LNCAP (cell line): ENCODE results near the gene TMEM185A.

Experiments used
- TF ChIP-seq, protein P1 (sequence below): fragments of 450-650 bp; IDR thresholded peaks from 2 replicates; pipeline ENCODE4 v1.5.1; 2017; ENCODE audit warnings: mild to moderate bottlenecking

TMEM185A gene

DNA sequence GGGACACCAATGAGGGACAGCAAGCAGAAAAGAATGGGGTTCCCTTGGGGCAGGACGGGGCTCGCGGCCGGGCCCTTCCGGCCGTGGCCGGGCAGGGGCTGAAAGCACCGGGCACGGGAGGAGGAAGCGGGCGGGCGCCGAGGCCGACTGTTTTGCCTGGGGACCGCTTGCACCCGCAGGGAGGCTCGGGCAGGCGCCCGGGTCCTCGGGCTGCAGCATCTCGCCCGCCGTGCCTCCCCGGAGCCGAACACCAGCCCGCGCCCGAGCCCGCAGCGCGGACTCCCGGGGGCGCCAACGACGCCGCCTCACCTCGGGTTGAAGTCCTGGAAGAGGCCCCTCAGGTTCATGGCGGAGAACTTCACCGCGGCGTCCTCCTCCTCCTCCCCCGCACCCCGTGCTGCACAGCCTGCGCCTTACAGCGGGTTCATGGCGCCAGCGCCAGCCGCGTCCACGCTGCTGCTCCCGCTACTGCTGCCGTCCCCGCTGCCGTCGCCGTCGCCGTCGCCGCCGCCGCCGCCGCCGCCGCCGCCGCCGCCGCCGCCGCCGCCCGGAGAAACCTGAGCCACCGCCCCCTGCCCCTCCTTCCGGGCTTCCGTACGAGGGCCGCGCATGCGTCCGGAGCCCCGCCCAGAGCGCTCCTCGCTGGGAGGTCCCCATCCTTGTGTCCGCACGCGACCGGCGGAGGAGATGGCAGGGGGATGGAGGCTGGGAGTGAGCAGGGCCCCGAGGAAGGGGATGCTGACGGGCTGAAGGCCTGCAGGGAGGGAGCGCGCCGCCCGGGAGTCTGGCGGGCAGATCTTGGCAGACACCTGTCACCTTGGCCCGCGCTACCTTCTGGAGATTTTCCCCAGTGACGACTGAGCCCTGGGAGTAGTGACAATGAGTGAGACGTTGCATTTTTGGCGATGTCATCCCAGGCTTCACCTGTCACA is at the start of gene TMEM185A:
Gene TMEM185A (minus strand): TSS at position 559 of the 932 bp plus-strand sequence. CDS start 212 bp downstream, at position 347.
- TF ChIP-seq, protein P1, sequence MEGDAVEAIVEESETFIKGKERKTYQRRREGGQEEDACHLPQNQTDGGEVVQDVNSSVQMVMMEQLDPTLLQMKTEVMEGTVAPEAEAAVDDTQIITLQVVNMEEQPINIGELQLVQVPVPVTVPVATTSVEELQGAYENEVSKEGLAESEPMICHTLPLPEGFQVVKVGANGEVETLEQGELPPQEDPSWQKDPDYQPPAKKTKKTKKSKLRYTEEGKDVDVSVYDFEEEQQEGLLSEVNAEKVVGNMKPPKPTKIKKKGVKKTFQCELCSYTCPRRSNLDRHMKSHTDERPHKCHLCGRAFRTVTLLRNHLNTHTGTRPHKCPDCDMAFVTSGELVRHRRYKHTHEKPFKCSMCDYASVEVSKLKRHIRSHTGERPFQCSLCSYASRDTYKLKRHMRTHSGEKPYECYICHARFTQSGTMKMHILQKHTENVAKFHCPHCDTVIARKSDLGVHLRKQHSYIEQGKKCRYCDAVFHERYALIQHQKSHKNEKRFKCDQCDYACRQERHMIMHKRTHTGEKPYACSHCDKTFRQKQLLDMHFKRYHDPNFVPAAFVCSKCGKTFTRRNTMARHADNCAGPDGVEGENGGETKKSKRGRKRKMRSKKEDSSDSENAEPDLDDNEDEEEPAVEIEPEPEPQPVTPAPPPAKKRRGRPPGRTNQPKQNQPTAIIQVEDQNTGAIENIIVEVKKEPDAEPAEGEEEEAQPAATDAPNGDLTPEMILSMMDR, result no peak

DNA sequence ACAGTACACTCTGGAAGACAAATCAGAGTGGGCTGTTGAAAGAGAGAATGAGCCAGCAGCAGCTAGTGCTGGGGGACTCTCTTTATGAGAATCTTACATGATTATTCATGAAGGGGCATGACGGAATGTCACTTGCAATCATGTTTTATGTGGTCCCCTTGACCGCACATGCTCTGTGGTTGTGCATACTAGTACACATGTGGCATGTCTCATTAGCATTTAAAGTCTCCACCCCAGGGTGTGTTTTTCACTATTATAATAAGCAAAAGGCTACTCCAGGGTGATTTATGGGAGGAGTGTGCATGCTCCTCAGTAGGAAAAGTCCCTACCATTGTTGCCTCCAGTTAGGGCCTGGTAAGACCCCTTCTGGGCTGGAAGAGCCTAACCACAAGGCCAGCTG is 49.6 kb upstream of the TMEM185A start:
- TF ChIP-seq, protein P1, result no peak

DNA sequence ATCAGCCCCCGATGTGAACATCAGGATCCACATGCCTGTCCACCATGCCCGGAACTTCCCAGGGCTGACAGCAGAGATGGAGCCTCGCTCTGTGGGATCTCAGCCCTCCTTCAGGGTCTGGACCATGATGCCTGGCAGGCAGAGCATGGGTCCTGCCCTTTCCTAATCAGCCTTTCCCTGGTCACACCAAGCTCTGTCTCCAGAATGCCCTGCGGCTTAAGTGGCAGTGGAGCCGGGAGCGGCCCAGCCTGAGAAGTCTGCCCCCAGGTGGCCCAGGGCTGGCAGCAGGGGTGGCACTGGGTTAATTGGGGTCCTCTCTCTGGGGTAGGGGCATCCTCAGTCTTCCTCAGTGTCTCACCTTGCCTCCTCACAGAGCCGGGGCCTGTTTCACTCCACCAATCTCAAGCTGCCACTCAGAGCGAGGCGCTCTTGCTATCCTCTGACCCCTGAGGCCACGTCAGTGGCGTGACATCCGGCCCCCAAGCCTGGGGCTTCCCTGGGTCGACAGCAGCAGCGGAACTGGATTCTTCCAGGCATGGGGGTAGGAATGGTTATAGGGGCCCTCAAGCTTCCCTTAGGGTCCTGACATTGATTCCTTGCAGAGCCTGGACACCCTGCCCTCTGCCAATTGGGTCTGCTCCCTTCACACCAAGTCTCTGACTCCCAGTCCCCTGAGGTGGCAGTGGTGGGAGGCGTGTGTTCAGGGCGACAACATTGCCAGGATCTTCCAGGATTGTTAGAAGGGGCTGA is 20.8 kb upstream of the TMEM185A start:
- TF ChIP-seq, protein P1, result no peak

DNA sequence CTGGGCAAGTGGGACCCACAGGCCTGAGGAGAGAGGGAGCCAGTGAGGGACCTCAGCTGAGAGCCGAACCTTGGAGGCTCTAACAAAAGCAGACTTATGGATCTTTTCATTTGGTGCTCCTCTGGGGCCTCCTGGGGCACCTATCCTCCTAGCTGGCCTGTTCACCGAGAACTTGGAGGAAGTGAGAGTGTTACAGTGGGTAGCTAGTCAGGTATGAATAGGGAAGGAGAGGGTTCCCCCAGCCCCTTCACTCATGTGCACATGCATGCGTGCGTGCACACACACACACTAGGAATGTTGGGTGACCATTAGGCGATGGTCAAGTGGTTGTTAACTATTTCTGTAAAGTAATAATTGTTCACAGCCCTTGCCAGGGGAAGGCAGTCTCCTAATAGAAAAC is 18.6 kb upstream of the TMEM185A start:
- TF ChIP-seq, protein P1, result no peak

DNA sequence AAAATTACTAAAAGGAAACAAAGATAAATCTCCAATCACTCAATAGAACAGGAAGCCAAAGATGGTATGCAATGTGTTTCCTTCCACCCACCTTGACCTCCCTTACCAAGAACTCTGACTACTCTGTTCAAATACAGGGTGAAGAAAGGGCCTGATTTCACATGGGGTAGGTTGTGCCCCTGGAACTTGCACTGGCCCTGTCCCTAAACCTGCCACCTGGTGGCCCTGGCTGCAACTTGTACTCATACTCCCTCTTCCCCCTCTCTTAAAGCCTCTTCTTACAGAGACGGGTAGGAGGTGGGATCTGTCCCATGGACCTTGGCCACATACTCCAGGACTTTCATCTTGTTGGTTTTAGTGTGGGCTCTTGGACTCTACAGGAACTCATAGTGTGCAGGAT is 17.3 kb upstream of the TMEM185A start:
- TF ChIP-seq, protein P1, result no peak

DNA sequence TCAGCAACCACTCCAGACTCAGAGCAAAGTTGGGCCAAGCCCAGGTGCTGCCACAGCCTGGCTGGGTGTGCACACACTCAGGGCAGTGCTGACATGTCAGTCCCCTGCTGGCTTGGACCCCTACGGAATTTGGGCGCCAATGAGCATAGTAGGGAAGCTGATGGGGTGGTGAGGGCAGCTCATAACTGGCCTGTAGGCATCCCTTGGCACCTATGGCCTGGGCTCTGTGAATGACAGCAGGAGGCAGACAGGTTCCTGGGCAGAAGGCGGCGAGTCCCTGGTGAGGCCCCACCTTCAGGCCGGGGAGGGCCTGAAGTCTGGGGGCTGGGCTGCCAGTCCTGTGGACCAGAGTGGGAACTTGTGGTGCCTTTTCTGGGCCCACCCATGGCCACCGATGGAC is 15.9 kb upstream of the TMEM185A start:
- TF ChIP-seq, protein P1, result no peak

DNA sequence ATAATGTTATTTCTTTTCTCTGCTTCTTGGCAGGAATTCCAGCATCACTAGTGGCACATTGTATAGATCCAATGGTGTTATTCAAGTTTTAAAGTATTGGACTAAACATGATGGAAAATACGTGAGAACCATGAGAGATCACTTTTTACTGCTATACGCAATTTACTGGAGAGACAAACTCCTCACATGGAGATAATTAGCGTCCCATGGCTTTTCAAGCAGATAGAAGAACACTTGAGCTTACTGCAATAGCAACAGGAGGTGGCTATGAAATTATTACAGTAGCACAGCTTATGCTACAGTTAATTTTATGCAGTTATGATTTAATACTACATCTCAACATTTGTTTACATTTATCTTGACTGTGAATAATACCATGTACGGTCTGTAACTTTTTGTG is 11.9 kb upstream of the TMEM185A start:
- TF ChIP-seq, protein P1, result no peak
